HG02870 (cell line): ENCODE measurements around the gene RNF146.
"Not testable (repeated sequence)": the region's sequence is repeated elsewhere in the genome, so short reads cannot be mapped to it uniquely, and the experiment has no call there.

Source experiments
- ATAC-seq: cut with Tn5 transposase; IDR thresholded peaks from one replicate; pipeline ENCODE4 v1.9.1; 2021; ENCODE audit warnings: mild to moderate bottlenecking, moderate library complexity; ENCODE audit not compliant: unreplicated experiment

RNF146 gene

GRCh38 chr6:127279815-127280214 lies 13.2 kb downstream of the RNF146 start:
- peak; percentile 64 for ATAC-seq

- no peak for ATAC-seq
Measured at GRCh38 chr6:127282184-127282583, 15.5 kb downstream of the RNF146 start.

- ATAC-seq: no peak
Measured at GRCh38 chr6:127288705-127289104, 22.0 kb downstream of the RNF146 start.

- ATAC-seq: no peak
Measured at GRCh38 chr6:127289934-127290333, 23.3 kb downstream of the RNF146 start.

- ATAC-seq: peak; percentile 46
Measured at GRCh38 chr6:127290391-127291265, 24.0 kb downstream of the RNF146 start.

GRCh38 chr6:127291495-127291894 lies 24.8 kb downstream of the RNF146 start:
- ATAC-seq: peak; percentile 84

- no peak for ATAC-seq
Measured at GRCh38 chr6:127297502-127298070, 30.9 kb downstream of the RNF146 start.

GRCh38 chr6:127298475-127298874 lies 31.8 kb downstream of the RNF146 start:
- ATAC-seq: no peak

- ATAC-seq: no peak
Measured at GRCh38 chr6:127299522-127300240, 33.0 kb downstream of the RNF146 start.

- no peak for ATAC-seq
Measured at GRCh38 chr6:127300411-127300810, 33.7 kb downstream of the RNF146 start.

GRCh38 chr6:127301199-127301700 lies 34.6 kb downstream of the RNF146 start:
- no peak for ATAC-seq

GRCh38 chr6:127302728-127303660 lies 36.3 kb downstream of the RNF146 start:
- peak; percentile 79 for ATAC-seq

- ATAC-seq: no peak
Measured at GRCh38 chr6:127303917-127304316, 37.3 kb downstream of the RNF146 start.

GRCh38 chr6:127305741-127306140 lies 39.1 kb downstream of the RNF146 start:
- no peak for ATAC-seq

GRCh38 chr6:127317388-127318128 lies 50.9 kb downstream of the RNF146 start:
- no peak for ATAC-seq

- ATAC-seq: no peak
Measured at GRCh38 chr6:127319686-127320085, 53.0 kb downstream of the RNF146 start.

GRCh38 chr6:127328043-127328609 lies 61.5 kb downstream of the RNF146 start:
- ATAC-seq: no peak

GRCh38 chr6:127331256-127331655 lies 64.6 kb downstream of the RNF146 start:
- ATAC-seq: not testable (repeated sequence)

GRCh38 chr6:127332383-127332961 lies 65.8 kb downstream of the RNF146 start:
- no peak for ATAC-seq
